Thyroid gland (tissue), 4 donors: Measurements from ENCODE around the gene DPYD. TPM values are rescaled to one million over a fixed set of nuclear protein-coding genes. Genes with fewer than 3 reads are reported as not detected.

Source experiments
- DNase-seq, 2 donors: peaks; one replicate each; pipeline ENCODE4 v3.0.0-alpha.2; 2019
- H3K27ac ChIP-seq, 3 donors: fragments of 200-600 bp; sonication (generic); 1 replicate in 2 of 3; 2 replicates in 1 of 3; pipeline ENCODE4 v1.5.1; 2016 to 2019; ENCODE audit warnings: mild to moderate bottlenecking in 1 of 3, moderate library complexity in 1 of 3
- H3K27me3 ChIP-seq: fragments of 200-600 bp; sonication (generic); one replicate; pipeline ENCODE4 v1.5.1; 2019
- H3K36me3 ChIP-seq, 2 donors: fragments of 200-600 bp; sonication (generic); one replicate each; pipeline ENCODE4 v1.5.1; 2016 to 2019
- H3K4me1 ChIP-seq, 2 donors: fragments of 200-600 bp; sonication (generic); one replicate each; pipeline ENCODE4 v1.5.1; 2017 to 2019
- H3K4me3 ChIP-seq, 3 donors: fragments of 200-600 bp; sonication (generic); replicated peaks in 1 of 3; 1 replicate in 2 of 3; 2 replicates in 1 of 3; pipeline ENCODE4 v1.5.1; 2016; ENCODE audit warnings: mild to moderate bottlenecking in 1 of 3
- H3K9me3 ChIP-seq: fragments of 200-600 bp; sonication (generic); one replicate; pipeline ENCODE4 v1.5.1; 2017
- POLR2A ChIP-seq, 2 donors: fragments of 450-650 bp; IDR thresholded peaks; one replicate each; pipeline ENCODE4 v1.6.1; 2017; ENCODE audit warnings: antibody characterized with exemption in 2 of 2, mild to moderate bottlenecking in 2 of 2, moderate library complexity in 1 of 2
- WGBS, 2 donors: methylation state at CpG; one replicate each; pipeline ENCODE4 v1.1.5; 2017; 5-methylcytosine and 5-hydroxymethylcytosine counted together
- intact Hi-C: fragments of 100-400 bp; cut with DNase I; formaldehyde crosslinking; loops from one replicate; pipeline ENCODE4 v1.15.1; 2023
- total RNA-seq, 4 donors: library from RNA; depleted of rRNA; stranded (reverse); fragments of >200 nt; gene quantifications; one replicate each; pipeline ENCODE4 v1.2.3, GENCODE V29; 2016
- TF ChIP-seq, protein P1 (sequence below), 6 experiments: fragments of 200-600 bp in 3 of 6; fragments of 450-650 bp in 3 of 6; sonication (generic) in 3 of 6; IDR thresholded peaks; one replicate each; pipeline ENCODE4 v1.5.1; 2016 to 2019; ENCODE audit warnings: antibody characterized with exemption in 6 of 6, mild to moderate bottlenecking in 2 of 6, inconsistent platforms in 1 of 6, moderate library complexity in 1 of 6

Gene DPYD
- total RNA-seq, 4 donors from 2014 or later: 27.3 to 54.0 (median 39.5) TPM

DNA sequence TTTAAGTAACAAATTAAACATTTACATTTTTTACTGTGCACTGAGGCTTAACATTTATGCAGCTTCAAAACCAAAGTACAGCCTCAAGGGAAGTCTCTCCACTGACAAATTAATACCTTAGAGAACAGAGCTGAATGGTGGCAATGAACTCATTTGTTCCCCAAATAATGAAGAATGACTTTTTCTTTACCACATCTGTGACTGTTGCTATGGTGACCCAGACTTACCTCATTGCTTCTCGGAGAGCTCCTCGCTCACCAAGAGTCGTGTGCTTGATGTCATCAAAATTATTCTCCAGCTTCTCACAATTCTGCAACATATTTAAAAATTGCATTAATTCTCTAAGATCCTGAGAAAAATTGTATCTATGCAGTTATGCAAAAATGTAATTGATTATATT is 92.9 kb downstream of the DPYD start:
- TF ChIP-seq, protein P1, sequence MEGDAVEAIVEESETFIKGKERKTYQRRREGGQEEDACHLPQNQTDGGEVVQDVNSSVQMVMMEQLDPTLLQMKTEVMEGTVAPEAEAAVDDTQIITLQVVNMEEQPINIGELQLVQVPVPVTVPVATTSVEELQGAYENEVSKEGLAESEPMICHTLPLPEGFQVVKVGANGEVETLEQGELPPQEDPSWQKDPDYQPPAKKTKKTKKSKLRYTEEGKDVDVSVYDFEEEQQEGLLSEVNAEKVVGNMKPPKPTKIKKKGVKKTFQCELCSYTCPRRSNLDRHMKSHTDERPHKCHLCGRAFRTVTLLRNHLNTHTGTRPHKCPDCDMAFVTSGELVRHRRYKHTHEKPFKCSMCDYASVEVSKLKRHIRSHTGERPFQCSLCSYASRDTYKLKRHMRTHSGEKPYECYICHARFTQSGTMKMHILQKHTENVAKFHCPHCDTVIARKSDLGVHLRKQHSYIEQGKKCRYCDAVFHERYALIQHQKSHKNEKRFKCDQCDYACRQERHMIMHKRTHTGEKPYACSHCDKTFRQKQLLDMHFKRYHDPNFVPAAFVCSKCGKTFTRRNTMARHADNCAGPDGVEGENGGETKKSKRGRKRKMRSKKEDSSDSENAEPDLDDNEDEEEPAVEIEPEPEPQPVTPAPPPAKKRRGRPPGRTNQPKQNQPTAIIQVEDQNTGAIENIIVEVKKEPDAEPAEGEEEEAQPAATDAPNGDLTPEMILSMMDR (IDR thresholded peaks at IDR 0.05): no peak
- no peak for TF ChIP-seq POLR2A (IDR thresholded peaks at IDR 0.05)
- intact Hi-C loops: no loop called here
- WGBS, 2 donors: 88 to 96% methylated on average over 3 of the region's 3 CpGs
- Histone ChIP-seq H3K9me3 (no peaks in the 10 kb centered on the region), H3K27me3 (no peaks in the 10 kb centered on the region), H3K4me1 (no peaks in the 10 kb centered on the region), H3K36me3 (no peaks in the 10 kb centered on the region), H3K4me3 (no peak overlapping the region), H3K27ac (no peak overlapping the region)
- no peak for DNase-seq

DNA sequence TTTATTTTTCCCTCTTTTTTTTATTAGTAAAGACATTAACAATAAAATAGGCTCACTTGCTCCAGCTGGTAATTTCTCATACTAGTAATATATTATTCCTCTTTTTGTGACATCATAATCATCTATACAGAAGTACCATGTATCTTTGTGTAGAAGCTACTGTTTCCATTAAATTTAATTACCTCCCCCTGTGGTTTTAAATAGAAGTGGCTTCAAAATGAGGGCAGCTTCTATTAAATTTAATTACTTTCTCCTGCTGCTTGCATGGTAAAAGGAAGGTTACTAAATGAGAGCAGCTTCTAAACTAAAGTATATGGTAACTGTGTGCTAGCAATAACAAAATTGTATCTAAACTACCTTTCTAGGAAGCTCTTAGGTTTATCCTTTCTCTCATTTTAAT is 94.0 kb downstream of the DPYD start:
- H3K4me1 ChIP-seq: no peaks in the 10 kb centered on the region
- no peaks in the 10 kb centered on the region for H3K27me3 ChIP-seq
- no peak overlapping the region for H3K4me3 ChIP-seq
- no peaks in the 10 kb centered on the region for H3K9me3 ChIP-seq
- H3K27ac ChIP-seq: no peak overlapping the region
- DNase-seq: no peak
- intact Hi-C loops: no loop called here
- no peaks in the 10 kb centered on the region for H3K36me3 ChIP-seq
- no peak for TF ChIP-seq POLR2A (IDR thresholded peaks at IDR 0.05)
- TF ChIP-seq, protein P1 (IDR thresholded peaks at IDR 0.05): no peak

DNA sequence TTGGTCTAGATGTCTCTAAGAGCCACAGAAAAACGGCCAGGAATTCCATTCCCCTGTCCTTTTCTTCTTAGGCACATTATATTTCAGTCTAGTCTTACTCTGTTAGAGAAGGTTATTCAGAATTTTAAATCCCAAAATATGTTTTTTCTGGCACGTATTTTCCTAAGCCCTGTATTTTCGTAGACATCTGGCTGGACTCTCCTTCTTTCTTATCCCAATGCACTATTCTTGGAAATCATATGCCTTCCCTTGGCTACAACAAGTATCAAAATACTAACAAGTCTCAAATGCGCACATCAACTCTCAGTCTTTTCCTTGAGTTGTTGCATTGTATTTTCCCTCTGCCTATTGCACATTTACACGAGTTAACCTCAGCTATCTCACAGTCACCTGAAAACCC is 96.2 kb downstream of the DPYD start:
- no peak overlapping the region for H3K4me3 ChIP-seq
- no peak overlapping the region for H3K27ac ChIP-seq
- no peak for TF ChIP-seq POLR2A (IDR thresholded peaks at IDR 0.05)
- TF ChIP-seq, protein P1 (IDR thresholded peaks at IDR 0.05): no peak
- no peaks in the 10 kb centered on the region for H3K27me3 ChIP-seq
- H3K9me3 ChIP-seq: no peaks in the 10 kb centered on the region
- DNase-seq: no peak
- intact Hi-C loops: no loop called here
- 70 to 72% methylated on average over 5 of the region's 5 CpGs for WGBS, 2 donors
- no peaks in the 10 kb centered on the region for H3K4me1 ChIP-seq
- no peaks in the 10 kb centered on the region for H3K36me3 ChIP-seq

DNA sequence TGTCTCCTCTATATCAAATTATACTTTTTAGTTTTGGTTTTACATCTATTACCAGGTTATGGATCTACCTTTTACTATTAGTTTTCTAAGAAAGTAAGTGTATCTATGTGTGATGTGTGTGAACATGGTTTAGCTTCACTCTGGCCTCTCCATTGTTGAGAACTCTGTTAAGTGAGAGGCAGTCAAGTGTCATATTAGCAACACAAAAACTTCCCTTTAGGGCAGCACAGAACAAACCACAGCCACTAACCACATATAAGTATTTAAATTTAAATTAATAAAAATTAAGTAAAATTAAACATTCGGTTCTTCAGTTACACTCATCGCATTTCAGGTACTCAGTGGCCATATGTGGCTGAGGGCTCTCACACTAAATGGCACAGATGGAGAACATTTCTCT is 96.6 kb downstream of the DPYD start:
- no peak for DNase-seq
- Histone ChIP-seq H3K4me3 (no peak overlapping the region), H3K27me3 (no peaks in the 10 kb centered on the region), H3K4me1 (no peaks in the 10 kb centered on the region), H3K9me3 (no peaks in the 10 kb centered on the region), H3K27ac (no peak overlapping the region), H3K36me3 (no peaks in the 10 kb centered on the region)
- TF ChIP-seq, protein P1 (IDR thresholded peaks at IDR 0.05): no peak
- TF ChIP-seq POLR2A (IDR thresholded peaks at IDR 0.05): no peak
- intact Hi-C loops: no loop called here
- 80 to 88% methylated on average over 2 of the region's 2 CpGs for WGBS, 2 donors

DNA sequence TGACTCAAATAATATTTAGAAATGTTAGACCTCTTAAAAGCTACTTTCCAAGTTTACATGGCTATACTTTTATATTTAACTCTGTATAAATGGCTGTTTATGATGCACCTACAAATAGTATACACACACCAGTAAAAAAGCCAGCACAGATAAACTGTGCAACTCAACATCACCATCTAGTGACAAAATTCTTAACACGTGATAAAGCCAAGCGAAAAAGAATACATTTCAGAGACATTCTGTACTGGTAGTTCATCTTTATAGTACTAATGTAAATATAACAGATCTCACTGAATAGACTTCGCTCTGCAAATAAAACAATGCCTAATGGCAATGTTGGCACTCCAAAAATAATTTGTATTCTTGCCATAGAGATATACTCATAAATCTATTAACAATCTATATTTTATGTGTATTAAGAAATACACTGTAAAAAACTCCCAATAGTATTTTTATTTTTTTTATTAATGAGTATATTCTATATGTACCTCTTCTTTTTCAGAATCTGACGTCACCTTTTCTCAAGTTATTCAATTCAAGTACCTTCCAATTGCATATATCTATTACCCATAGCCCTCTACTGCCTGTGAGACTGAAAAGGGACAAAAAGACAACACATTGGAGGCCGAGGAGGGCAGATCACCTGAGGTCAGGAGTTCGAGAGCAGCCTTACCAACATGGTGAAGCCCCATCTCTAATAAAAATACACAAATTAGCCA is 100.2 kb downstream of the DPYD start:
- H3K4me1 ChIP-seq: no peaks in the 10 kb centered on the region
- 56 to 60% methylated on average over 6 of the region's 6 CpGs for whole genome bisulfite sequencing, 2 donors
- no peaks in the 10 kb centered on the region for H3K27me3 ChIP-seq
- no peak overlapping the region for H3K4me3 ChIP-seq
- TF ChIP-seq, protein P1 (IDR thresholded peaks at IDR 0.05): peak in 3 of 6 experiments; percentile 25 to 48 (median 36)
- no peak for TF ChIP-seq POLR2A (IDR thresholded peaks at IDR 0.05)
- intact Hi-C loops: no loop called here
- no peaks in the 10 kb centered on the region for H3K36me3 ChIP-seq
- no peaks in the 10 kb centered on the region for H3K9me3 ChIP-seq
- H3K27ac ChIP-seq: no peak overlapping the region
- no peak for DNase-seq
